HG02981 (cell line): ENCODE results near the gene MED12L.

Experiments
- ATAC-seq: cut with Tn5 transposase; IDR thresholded peaks from one replicate; pipeline ENCODE4 v1.9.1; 2021; ENCODE audit warnings: mild to moderate bottlenecking, moderate library complexity; ENCODE audit not compliant: unreplicated experiment

The MED12L gene

DNA sequence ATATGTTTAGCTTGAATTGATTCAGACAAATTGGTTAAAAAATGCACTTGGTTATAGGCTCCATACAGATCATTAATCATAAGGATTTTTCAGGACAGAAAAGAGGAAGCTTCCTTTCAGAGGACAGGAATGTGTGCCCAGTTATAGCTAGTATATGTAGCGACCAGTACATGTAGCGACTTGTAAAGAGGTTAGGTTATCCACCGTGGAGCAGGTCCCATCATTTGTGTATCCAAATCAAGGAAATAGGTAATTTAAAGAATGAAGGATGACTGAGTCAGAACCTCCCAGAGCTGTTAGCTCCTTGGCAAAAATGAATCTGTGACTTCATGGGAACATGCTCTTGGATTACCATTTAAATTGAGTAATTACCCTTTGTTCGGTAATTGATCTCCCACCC is 314.9 kb downstream of the MED12L start:
- ATAC-seq: no peak

DNA sequence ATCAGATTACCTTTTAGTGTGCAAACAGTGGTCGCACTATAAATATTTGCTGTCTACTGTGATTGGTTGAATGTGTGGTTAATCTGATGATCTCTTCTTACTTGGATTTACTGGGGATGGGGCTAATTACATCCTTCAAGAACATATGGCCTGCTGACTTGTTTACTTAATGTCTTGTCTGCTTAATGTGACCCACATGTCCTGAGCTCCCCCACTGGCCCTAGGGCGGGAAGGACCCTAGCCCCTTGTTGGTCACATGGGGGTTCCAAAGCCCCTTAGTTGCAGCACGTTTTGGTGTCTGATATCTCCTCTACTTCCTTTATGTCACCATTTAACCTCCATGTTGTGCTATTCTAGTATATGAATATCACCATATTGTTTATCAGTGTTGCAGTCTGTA is 316.9 kb downstream of the MED12L start:
- ATAC-seq: no peak

DNA sequence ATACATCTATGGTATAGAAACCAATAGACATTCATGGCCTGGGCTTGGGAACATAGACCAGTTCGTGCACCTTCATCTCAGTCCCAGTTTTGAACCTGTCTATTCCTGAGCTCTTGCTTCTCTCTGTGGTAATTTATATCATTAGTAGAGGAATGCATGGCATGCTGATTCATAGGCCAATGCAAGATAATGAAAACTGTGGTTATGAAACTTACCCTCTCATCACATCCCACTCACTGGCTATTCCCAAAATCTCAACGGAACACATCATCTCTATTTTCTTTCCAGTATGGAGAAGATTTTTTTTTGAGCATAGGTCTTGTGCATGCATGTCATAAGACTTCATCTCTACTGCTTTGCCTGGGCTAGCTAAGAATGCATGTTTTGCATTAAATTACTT is 317.8 kb downstream of the MED12L start:
- ATAC-seq: no peak

DNA sequence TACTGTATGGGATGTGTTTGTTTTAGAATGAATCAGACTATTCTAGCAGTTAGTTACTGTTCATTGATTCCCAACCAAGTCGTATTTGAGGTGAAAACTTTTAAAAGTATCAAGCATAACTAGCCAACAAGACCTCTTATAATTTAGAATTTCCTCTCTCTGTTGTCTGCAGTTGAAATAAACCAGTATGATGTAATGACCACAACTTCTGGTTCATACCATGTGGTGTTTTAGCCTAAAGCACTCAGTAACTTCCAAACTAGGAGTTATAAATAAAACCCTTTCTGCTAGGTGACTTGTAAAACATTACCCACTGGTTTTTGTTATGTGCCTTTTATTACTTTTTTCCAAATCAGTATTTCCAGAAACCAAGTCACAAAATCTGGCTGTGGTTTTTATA is 318.9 kb downstream of the MED12L start:
- peak; percentile 92 for ATAC-seq

DNA sequence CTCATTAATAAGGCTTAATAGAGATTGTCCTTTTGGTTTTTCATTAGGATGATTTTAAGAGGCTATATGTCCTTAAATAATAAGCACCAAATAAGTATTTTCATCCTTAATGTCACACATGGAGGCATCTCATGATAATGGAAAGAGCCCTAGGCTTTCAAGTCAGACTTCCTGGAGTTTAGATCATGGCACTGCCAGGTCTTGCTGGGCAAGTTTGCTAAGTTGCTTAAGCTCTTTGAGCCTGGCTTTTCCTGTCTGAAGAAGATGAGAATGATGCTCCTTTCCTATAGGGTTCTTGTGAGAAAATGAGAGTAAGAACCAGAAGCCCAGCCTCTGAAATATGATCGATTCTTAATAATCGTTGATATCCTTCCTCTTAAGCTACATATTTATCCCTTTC is 322.5 kb downstream of the MED12L start:
- ATAC-seq: no peak

DNA sequence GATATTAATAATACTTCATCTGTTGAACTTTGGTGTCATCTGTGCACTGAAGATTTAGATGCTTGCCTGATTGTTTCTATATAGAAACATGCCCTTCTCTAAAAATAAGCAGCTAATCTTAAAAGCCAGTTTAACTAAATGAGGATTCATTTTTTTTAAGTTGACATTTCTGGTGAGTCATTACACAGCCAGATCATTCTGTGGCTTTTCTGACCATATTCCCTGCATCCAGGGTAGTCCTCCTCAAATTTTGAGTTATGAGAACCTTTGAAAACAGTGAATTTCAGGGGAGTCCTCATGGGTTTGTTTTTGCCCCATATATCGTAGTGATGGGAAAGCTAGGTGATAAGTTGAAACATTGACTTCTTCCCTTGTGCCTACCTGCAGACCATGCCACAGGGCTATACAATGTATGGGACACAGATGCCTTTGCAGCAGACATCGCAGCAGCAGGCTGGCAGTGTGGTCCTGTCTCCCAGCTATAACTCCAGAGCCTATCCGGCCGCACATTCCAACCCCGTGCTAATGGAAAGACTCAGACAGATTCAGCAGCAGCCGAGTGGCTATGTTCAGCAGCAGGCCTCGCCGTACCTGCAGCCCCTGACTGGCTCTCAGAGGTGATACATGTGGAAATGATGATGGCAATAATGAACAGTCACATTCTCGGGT is 325.6 kb downstream of the MED12L start:
- ATAC-seq: no peak

DNA sequence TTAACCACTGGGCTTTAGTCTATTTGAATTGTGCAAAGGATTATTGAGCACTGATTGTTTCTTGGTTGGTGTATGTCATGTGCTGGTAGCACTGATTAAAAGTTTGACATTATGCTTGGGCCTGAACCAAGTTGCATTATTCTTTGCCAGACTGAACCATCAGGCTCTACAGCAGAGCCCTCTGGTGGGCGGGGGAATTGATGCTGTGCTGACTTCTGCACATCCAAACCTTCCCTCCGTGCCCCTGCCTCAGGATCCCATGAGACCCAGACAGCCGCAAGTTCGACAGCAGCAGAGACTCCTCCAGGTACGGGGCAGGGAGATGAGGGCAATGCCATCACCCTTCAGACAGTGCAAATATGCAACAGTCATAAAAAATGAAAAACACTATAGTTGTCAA is 327.5 kb downstream of the MED12L start:
- no peak for ATAC-seq

DNA sequence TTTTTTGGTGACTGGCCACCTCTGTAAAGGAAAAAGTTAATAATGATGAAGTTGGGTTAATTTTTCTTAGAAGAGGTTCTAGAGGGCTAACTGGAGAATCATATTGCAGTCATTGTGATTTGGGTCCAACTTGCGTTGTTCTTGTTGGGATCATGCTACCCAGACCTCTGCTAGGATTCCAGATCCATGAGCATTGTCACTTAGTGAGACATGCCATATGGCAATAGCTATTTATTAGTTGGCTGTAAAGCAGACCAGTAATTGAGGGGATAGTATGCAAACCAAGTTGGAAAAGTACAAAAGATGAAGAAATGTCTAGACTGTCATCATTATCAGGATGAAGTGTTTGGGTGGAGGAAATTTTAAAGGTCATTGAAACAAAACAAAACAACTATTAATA is 329.8 kb downstream of the MED12L start:
- ATAC-seq: no peak

DNA sequence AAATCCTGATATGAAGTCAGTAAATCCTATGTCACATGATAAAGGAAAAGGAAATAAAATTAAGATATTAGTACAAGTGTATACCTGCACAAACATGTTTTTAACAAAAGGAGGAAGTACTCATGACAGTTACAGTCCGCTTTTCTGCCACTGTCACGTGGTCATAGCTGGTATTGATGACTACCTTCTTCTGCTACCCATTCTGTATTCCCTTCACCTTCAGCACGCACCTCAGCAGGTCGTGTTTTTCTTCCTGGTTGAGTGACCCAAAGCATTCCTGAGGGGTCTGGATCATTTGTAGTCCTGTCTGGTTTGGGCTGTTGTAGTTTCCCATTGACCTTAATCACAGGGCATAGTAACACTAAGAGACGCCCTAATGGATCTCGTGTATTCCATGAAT is 334.3 kb downstream of the MED12L start:
- ATAC-seq: no peak

DNA sequence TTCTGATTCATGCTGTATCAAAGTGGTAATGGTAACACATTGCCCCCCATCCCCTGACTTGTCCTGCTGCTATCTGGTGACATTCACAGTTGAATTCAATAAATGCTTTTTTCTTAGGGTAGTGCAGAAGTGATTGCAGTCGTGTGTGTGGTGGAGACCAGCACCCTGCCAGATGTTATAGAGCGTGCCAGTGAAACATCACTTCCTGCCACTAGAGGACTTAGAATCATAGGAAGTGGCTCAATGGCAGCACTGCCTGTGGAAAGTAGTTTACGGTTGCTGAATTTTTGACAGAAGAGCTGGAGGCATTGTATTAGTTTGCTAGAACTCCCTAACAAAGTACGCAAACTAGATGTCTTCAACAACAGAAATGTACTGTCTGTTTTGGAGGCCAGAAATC is 336.5 kb downstream of the MED12L start:
- no peak for ATAC-seq

DNA sequence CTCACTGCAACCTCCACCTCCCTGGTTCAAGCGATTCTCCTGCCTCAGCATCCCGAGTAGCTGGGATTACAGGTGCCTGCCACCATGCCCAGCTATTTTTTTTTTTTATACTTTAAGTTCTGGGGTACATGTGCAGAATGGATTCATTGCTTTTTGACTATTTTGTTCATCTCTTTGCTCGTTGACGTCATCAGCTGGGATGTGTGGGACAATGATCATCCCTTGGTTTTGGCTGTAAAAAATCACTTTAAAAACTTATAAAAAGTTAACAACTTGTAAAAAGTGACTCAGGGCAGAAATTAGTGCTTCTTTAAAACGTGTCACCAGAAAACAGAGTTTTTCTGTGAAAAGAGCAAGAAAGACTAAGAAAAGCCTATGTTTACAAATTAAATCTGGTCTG is 337.6 kb downstream of the MED12L start:
- no peak for ATAC-seq

DNA sequence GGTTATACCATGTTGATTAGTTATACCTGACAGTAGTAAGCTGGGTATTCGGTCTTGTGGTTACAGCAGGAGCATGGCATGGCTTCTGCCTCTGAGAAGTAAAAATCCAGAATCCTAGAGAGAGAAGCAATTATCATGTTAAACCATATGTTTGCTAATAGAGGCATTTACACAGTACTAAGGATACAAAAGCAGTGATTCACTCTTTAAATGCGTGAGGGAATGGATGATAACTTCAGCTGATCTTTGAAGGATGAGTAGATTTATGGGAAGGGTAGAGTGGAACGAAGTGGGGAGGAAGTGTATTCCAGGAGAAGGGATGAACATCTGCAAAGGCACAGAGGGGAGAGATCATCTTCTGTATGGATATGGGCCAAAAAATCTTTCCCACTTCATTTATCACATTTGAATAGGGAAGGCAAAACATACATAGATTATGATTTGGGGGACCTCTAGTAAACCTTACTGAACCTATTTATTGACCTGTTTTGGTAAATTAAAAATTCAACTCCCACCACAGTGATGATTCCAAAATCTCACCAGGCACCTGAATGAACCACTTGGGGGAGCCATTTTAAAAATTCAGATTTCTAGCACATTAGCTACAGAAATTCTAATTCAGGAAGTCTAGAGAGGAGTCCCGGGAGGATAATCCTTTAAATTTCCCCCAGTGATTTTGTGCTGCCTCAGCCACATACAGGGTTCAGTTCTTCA is 340.3 kb downstream of the MED12L start:
- peak; percentile 28 for ATAC-seq

DNA sequence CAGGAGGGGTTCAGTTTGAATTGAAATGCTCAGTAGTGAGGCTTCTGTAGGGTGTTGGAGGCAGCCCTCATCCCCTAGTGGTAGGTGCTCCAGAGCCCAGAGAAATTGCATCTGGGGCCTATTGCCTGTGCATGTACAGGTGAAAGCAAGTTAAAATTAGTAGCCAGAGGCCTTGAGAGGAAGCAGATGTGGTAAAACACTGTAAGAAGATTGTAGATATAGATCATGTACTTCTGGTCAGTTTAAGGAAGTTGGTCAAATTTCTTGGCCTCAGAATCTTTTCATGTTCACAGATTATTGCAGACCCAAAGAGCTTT is 340.8 kb downstream of the MED12L start:
- ATAC-seq: peak; percentile 79

DNA sequence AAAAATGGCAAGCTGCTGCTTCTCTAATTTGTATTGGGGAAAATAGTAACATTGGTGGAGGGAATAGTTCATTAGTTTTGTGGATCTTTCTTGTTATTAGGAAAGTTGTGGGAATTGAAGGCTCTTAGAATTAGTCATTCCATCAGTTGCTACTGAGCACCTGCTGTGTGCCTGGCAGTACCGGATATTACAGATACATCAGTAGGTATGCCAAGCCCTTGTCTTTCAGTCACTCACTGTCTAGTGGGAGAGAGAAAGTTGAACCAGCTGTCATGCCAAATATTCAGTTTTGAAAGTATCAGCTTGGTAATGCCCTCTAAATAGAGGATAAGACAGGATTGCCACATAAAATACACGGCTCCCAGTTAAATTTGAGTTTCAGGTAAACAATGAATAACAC is 342.9 kb downstream of the MED12L start:
- no peak for ATAC-seq

DNA sequence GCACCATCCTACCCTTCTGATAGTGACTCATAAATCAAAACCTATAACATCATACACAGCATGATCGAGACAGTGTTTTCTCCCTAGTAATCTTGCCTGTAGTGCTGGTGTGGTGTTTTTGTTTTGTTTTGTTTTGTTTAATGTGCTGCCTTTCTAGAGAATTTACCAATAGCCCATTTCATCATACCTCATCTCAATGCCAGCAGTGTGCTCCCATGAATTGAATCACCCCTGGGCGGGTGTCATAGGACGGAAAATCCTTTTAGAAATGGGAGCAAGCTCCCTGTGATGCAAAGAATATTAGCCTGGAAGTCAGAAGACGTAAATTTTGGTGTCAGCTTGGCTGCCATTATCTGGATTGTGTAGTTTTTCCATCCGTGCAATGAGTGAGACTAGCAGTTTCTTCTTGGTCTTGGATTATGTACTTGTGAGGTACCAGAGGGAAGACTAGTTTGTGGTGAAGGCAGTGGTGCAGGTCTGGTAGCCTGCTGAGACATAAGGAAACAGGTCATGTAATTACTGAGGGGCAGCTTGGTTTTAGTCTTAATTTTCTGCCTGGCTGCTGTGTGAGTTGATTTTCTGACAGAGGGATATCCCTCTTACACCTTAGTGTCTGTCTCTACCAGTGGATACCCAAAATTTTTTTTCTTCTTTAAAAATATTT is 345.5 kb downstream of the MED12L start:
- no peak for ATAC-seq

DNA sequence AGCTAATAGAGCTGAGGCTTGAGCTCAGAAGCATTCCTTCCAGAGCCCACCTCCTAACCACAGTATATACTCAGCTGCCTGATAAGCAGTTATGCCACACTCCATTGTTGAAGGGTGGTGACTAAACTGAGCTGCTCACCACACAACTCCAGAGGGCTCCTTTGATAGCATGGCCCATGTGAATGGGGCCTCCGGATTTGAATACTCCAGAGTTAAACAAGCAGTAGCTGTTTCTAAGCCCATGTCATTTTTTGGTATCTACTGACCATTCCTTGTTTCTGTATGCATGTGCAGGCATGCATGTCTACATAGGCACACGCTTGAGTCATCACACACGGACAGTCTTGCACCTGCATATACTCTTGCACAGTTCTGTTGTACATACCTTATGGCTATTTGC is 346.5 kb downstream of the MED12L start:
- no peak for ATAC-seq

DNA sequence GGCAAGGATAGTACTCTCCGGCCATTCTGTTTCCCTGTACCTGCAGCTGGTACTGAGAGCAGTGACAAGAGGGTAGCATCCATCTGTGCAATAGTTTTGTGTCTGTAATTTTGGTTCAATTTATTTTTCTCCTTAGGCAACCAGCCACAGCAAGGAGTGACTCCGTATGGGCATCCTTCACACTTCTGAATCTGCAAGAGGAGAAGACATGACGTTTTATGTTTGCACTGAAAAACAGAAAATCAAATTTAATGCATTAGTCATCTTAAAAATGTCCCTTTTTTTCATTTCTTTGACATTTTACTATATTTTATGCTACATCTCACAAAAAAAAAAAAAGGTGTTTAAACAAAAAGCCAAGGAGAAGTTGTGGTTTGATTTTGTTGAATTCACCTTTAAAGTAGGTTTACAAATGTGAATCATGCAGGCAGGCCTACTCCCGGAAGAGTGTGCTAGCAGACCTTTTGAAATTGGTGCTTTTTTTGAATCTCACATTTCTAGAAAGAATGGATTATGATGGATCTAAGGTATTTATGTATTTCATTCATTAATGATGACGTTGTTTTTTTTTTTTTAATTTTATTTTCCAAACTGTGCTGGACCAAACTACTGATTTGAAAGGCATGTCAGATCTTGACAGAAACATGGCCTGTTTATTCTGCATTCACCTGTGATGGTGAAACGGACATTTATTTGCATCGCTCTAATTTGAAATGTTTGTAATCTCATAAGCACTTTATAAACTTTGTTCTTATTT is 347.3 kb downstream of the MED12L start:
- ATAC-seq: no peak

DNA sequence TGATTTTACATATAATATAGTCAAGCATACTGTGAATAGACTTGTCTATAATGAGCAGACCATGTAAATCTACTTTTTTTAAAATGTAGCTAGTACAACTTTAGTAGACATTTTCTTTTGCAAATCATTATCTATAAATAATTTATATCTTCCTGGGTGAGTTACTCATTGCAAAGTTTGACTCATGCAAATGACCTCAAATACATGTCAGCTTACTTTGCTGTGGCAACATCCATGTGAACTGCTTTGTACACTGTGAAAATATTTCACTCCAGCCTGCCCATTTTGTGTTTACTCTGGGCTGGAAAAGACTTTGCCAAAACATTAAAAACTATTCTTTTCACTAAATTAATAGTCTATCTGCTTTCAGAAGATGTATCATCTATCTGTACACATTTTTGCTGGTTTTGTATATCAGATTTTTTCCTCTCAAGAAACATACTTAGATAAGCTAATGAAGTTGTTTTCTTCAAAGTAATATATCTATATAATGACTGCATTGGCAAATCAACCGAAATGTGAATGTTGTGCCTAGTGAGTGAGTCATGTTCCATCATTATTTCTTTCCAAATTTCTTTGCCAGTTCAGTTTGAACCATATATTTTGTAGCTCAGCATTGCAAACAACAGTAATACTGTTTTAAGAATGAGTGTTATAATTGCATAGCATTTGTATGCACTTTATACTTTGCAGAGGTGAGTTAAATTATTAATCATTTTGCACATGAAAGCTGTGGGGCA is 348.9 kb downstream of the MED12L start:
- ATAC-seq: peak; percentile 75

DNA sequence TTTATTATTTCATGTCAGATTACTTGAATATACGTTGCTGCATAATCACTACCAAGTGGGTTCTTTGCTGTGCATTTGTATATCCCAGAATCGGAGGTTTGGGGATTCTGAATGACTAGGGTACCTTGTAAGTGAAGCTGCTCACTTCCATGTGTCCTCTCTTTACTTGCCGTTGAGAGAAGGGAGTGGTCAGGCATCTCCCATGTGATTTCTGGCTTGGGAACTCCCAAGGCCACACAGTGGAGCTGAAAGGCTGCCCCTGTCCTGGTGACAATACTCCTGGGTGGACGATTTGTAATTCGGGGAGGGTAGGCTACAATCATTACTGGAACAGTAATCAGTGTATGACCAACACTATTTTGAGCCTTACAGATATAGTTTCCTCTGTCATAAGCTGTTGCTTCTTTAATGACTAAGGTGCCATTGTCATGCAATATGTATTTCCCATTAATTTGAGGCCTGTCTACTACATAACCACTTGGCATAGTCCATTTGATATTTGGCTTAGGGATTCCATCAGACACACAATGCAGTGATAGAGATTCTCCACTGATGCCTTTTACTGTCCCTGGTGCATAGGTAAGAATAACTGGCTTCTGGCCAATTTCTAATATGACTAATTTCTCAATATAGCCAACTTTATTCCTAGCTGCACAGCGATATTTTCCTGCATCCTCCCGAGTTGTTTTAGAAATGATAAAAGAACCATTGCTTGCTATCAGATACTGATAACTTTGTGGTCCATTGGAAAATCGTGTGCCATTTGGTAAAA is 351.4 kb downstream of the MED12L start:
- ATAC-seq: no peak

DNA sequence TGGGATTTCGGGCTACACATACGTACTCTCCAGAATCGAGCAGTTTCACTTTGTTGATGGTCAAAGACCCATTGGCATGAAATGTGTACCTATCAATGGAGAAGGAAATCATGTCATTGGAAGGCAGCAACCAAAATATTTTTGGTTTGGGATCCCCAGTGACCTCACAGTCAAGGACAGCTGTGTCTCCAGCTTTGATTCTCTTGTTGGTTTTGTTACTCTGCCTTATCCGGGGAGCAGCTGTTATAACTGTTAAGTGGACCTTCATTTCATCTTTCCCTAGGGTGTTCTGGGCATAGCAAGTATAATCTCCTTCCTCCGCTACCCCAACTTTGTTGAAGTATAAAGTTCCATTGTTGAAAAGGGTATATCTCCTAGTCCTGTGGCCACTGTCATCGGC is 352.4 kb downstream of the MED12L start:
- ATAC-seq: no peak
